ENCODE data around the gene LETMD1.
"Not testable (repeated sequence)": the region's sequence is repeated elsewhere in the genome, so short reads cannot be mapped to it uniquely, and the experiment has no call there.

DNA sequence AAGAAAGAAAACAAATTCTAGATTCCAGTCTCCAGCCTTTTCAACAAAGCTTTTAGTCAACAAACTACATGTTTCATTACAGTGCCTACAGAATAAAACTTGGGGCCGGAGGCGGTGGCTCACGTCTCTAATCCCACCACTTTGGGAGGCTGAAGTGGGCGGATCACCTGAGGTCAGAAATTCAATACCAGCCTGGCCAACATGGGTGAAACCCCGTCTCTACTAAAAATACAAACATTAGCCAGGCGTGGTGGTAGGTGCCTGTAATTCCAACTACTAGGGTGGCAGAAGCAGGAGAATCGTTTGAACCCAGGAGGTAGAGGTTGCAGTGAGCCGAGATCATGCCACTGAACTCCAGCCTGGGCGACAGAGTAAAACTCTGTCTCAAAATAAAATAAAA is 33.7 kb upstream of the LETMD1 start:
- TF ChIP-seq, protein P1, sequence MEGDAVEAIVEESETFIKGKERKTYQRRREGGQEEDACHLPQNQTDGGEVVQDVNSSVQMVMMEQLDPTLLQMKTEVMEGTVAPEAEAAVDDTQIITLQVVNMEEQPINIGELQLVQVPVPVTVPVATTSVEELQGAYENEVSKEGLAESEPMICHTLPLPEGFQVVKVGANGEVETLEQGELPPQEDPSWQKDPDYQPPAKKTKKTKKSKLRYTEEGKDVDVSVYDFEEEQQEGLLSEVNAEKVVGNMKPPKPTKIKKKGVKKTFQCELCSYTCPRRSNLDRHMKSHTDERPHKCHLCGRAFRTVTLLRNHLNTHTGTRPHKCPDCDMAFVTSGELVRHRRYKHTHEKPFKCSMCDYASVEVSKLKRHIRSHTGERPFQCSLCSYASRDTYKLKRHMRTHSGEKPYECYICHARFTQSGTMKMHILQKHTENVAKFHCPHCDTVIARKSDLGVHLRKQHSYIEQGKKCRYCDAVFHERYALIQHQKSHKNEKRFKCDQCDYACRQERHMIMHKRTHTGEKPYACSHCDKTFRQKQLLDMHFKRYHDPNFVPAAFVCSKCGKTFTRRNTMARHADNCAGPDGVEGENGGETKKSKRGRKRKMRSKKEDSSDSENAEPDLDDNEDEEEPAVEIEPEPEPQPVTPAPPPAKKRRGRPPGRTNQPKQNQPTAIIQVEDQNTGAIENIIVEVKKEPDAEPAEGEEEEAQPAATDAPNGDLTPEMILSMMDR (IDR thresholded peaks at IDR 0.05): not testable (repeated sequence)
- TF ChIP-seq POLR2A (IDR thresholded peaks at IDR 0.05): not testable (repeated sequence)

All from thyroid gland (tissue), 4 donors.